Fibroblast of the aortic adventitia (primary cell): ENCODE data around the gene LTBP1. TPM values are rescaled to one million over a fixed set of nuclear protein-coding genes. Genes with fewer than 3 reads are reported as not detected.
"Not testable (repeated sequence)": the region's sequence is repeated elsewhere in the genome, so short reads cannot be mapped to it uniquely, and the experiment has no call there.

Experiments
- DNase-seq: peaks from one replicate; pipeline ENCODE4 v3.0.0-alpha.2; 2010; ENCODE audit warnings: low read depth
- H3K4me3 ChIP-seq: 2 replicates; pipeline ENCODE4 v1.5.1; 2011; ENCODE audit warnings: low read depth, mild to moderate bottlenecking, control low read depth, low read length, moderate library complexity
- CTCF ChIP-seq: IDR thresholded peaks from 2 replicates; pipeline ENCODE4 v1.5.1; 2011; ENCODE audit warnings: mild to moderate bottlenecking, low read length, control low read depth, inconsistent platforms; ENCODE audit not compliant: insufficient read depth
- total RNA-seq: library from RNA; depleted of rRNA; stranded (reverse); fragments of >200 nt; gene quantifications from 2 replicates; pipeline ENCODE4 v1.2.3, GENCODE V29; 2012; ENCODE audit warnings: low replicate concordance

The LTBP1 gene
- total RNA-seq, 1 donor, result 947 TPM

- TF ChIP-seq CTCF, result no peak
- peak; percentile 59 for DNase-seq
- no peak overlapping the region for H3K4me3 ChIP-seq
These were observed 30.5 kb downstream of the LTBP1 start for GRCh38 chr2:32977228-32977758.

GRCh38 chr2:32981612-32982011 is 34.9 kb downstream of the LTBP1 start:
- DNase-seq, result no peak
- no peak for TF ChIP-seq CTCF
- no peak overlapping the region for H3K4me3 ChIP-seq

DNA sequence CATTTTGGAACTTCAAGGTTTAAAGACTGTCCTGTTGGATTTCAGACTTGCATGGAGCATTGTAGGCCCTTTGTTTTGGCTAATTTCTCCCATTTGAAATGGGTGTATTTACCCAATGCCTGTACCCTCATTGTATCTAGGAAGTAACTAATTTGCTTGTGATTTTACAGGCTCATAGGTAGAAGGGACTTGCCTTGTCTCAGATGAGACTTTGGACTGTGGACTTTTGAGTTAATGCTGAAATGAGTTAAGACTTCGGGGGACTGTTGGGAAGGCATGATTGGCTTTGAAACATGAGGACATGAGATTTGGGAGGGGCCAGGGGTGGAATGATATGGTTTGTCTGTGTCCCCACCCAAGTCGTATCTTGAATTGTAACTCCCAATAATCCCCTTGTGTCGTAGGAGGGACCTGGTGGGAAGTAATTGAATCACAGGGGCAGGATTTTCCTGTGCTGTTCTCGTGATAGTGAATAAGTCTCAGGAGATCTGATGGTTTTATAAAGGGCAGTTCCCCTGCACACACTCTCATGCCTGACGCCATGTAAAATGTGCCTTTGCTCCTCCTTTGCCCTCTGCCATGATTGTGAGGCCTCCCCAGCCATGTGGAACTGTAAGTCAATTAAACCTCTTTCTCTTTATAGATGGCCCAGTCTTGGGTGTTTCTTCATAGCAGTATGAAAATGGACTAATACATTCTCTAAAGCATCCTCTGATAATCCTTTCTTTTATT is 36.6 kb downstream of the LTBP1 start:
- H3K4me3 ChIP-seq, result not testable (repeated sequence)

DNA sequence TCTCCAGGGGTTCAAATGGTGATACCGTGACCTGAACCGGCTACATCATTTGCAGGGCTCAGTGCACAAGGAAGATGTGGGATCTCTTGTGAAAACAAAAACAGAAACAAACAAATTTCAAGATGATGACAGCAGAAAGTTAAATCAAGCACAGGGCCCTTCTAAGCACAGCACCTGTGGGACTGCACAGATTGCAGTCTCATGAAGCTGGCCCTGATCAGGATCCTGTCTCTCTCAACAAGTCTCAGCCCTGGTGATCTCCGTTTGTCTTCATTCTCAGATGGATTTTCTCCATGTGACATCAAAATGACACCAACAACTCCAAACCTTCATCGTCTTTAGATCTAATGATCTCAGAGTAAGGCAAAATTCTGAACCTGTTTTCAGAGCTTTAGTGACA is 39.7 kb downstream of the LTBP1 start:
- no peak overlapping the region for H3K4me3 ChIP-seq
- TF ChIP-seq CTCF, result no peak
- no peak for DNase-seq

More for the DNA sequence above, 36.6 kb downstream of the LTBP1 start:
- not testable (repeated sequence) for DNase-seq

DNA sequence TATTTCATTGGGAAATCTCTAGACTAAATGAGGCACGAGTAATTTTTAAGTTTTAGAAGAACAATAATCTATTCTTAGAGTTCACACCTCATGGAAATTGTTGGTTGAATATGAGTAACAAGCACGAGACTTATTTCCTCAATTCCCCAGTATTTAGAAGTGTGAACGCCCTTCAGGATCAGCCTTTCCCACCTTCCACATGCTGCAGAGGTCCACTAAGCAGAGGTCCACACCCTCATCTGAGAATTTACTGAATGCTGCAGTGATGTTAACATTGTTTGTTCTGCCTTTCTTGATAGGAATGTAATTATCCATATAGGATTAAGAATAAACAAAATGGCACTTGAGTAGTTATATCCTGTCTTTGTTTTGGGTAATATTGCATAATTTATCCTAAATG is 41.8 kb downstream of the LTBP1 start:
- TF ChIP-seq CTCF, result no peak
- no peak for DNase-seq
- no peak overlapping the region for H3K4me3 ChIP-seq

- H3K4me3 ChIP-seq, result no peak overlapping the region
- TF ChIP-seq CTCF, result no peak
These were observed 43.8 kb downstream of the LTBP1 start for GRCh38 chr2:32990556-32990955.

GRCh38 chr2:32991091-32991845 is 44.5 kb downstream of the LTBP1 start:
- no peak for TF ChIP-seq CTCF
- H3K4me3 ChIP-seq, result no peak overlapping the region
- DNase-seq, result peak; percentile 53

More at GRCh38 chr2:32990556-32990955, 43.8 kb downstream of the LTBP1 start:
- DNase-seq, result no peak
